SK-N-MC (cell line): Measurements from ENCODE around the gene RPL35A.

Source experiments
- EZH2 ChIP-seq: fragments of 200-600 bp; sonication (generic); IDR thresholded peaks from one replicate; pipeline ENCODE4 v1.6.1; 2017; ENCODE audit warnings: antibody characterized with exemption
- FOXP2 ChIP-seq: optimal IDR thresholded peaks from 2 replicates; pipeline ENCODE3; 2011; ENCODE audit warnings: mild to moderate bottlenecking, moderate library complexity; ENCODE audit not compliant: insufficient read depth; ENCODE audit errors: extremely low read length, control extremely low read depth
- POLR2AphosphoS5 ChIP-seq: IDR thresholded peaks from 2 replicates; pipeline ENCODE4 v1.6.1; 2012; ENCODE audit warnings: mild to moderate bottlenecking, low read depth, low read length, borderline replicate concordance

GRCh38 chr3:197970588-197970987, 20.6 kb downstream of the RPL35A start:
- TF ChIP-seq EZH2 (no peak), POLR2AphosphoS5 (no peak), FOXP2 (no peak)
